GM12878 (cell line): ENCODE measurements around the gene DOK4. TPM values are rescaled to one million over a fixed set of nuclear protein-coding genes. Genes with fewer than 3 reads are reported as not detected.
A peak's percentile ranks its signal among the peaks of the same experiment; 100 is the strongest.

Experiments
- ATAC-seq: fragments of 200-7000 bp; cut with Tn5 transposase; 3 replicates; pipeline ENCODE4 v1.9.1; 2020; ENCODE audit warnings: mild to moderate bottlenecking, moderate library complexity
- BruUV-seq: library from RNA; stranded (reverse); fragments of 400-500 nt; replicated peaks from 2 replicates; lab custom pipeline; 2021; lab: Mats Ljungman, UMichigan
- CTCF ChIA-PET: fragments of 300-600 bp; sonication (Branson Sonifier 250); formaldehyde crosslinking; extraction: SDS; loops from one replicate; lab custom pipeline; 2021; ENCODE audit warnings: inconsistent platforms; lab: Yijun Ruan, JAX
- POLR2A ChIA-PET: fragments of 350-600 bp; formaldehyde crosslinking; extraction: SDS; loops from one replicate; lab custom pipeline; 2021; ENCODE audit warnings: inconsistent platforms; lab: Charles Lee
- RAD21 ChIA-PET: fragments of 300-600 bp; sonication (Branson Sonifier 250); formaldehyde crosslinking; loops from one replicate; lab custom pipeline; 2023; ENCODE audit warnings: antibody characterized with exemption; ENCODE audit not compliant: unreplicated experiment; lab: Charles Lee
- SMC1A ChIA-PET: fragments of 300-600 bp; sonication (Branson Sonifier 250); formaldehyde crosslinking; loops from one replicate; lab custom pipeline; 2023; ENCODE audit not compliant: unreplicated experiment, uncharacterized antibody; lab: Charles Lee
- DNase-seq: peaks from one replicate; pipeline ENCODE4 v3.0.0-alpha.2; 2011; ENCODE audit warnings: low read depth, low spot score
- FAIRE-seq: peaks from 3 replicates; lab custom pipeline; 2011; peaks lifted over from hg19 to GRCh38; lab: Jason Lieb, UNC
- H2AFZ ChIP-seq: 2 replicates; pipeline ENCODE4 v1.6.0; 2011; ENCODE audit warnings: low read depth, low read length, control low read depth; ENCODE audit not compliant: control insufficient read depth
- H3K27ac ChIP-seq: 2 replicates; pipeline ENCODE4 v1.5.1; 2011; ENCODE audit warnings: control low read depth; ENCODE audit not compliant: control insufficient read depth, insufficient read depth
- H3K27me3 ChIP-seq, 2 experiments: replicated peaks in 1 of 2; 2 replicates each; pipeline versions ENCODE4 v1.6.0 to v1.6.1; 2011; ENCODE audit warnings: low read length in 1 of 2; ENCODE audit not compliant: control insufficient read depth in 2 of 2, insufficient read depth in 2 of 2
- H3K36me3 ChIP-seq, 2 experiments: 2 replicates each; pipeline ENCODE4 v1.5.1; 2011; ENCODE audit warnings: low read length in 1 of 2; ENCODE audit not compliant: control insufficient read depth in 2 of 2, insufficient read depth in 2 of 2
- H3K4me1 ChIP-seq: 2 replicates; pipeline ENCODE4 v1.6.1; 2011; ENCODE audit warnings: mild to moderate bottlenecking, low read length, moderate library complexity, mixed read lengths; ENCODE audit not compliant: control insufficient read depth, insufficient read depth
- H3K4me2 ChIP-seq: 2 replicates; pipeline ENCODE4 v1.6.0; 2011; ENCODE audit warnings: control low read depth; ENCODE audit not compliant: control insufficient read depth, insufficient read depth
- H3K4me3 ChIP-seq: fragments of 200-600 bp; sonication (generic); 2 replicates; pipeline ENCODE4 v1.5.1; 2016
- H3K79me2 ChIP-seq: 2 replicates; pipeline ENCODE4 v1.6.0; 2011; ENCODE audit warnings: low read length; ENCODE audit not compliant: control insufficient read depth, insufficient read depth
- H3K9ac ChIP-seq: 2 replicates; pipeline ENCODE4 v1.8.0; 2011; ENCODE audit warnings: low read length, control low read depth, mixed read lengths; ENCODE audit not compliant: control insufficient read depth, insufficient read depth
- H3K9me3 ChIP-seq: replicated peaks from 3 replicates; pipeline ENCODE4 v1.5.1; 2011; ENCODE audit warnings: mild to moderate bottlenecking, low read length; ENCODE audit not compliant: control insufficient read depth, insufficient read depth
- H4K20me1 ChIP-seq: 2 replicates; pipeline ENCODE4 v1.6.0; 2011; ENCODE audit not compliant: control insufficient read depth, insufficient read depth
- BMI1 ChIP-seq: fragments of 450-650 bp; IDR thresholded peaks from 2 replicates; pipeline ENCODE4 v1.6.1; 2016; ENCODE audit warnings: mild to moderate bottlenecking, moderate library complexity, borderline replicate concordance
- CBX3 ChIP-seq: fragments of 200-600 bp; sonication (generic); IDR thresholded peaks from 2 replicates; pipeline ENCODE4 v1.6.1; 2016; ENCODE audit warnings: low read depth, borderline replicate concordance
- PAX5 ChIP-seq: IDR thresholded peaks from 2 replicates; pipeline ENCODE4 v1.6.1; 2011; ENCODE audit warnings: low read depth, low read length, borderline replicate concordance
- SMARCA5 ChIP-seq: fragments of 450-650 bp; IDR thresholded peaks from 2 replicates; pipeline ENCODE4 v1.6.1; 2017; ENCODE audit warnings: mild to moderate bottlenecking
- SPI1 ChIP-seq: IDR thresholded peaks from 2 replicates; pipeline ENCODE4 v1.6.1; 2011; ENCODE audit warnings: low read depth, mild to moderate bottlenecking, low read length, moderate library complexity, borderline replicate concordance; ENCODE audit not compliant: insufficient read depth
- TAF1 ChIP-seq: IDR thresholded peaks from 2 replicates; pipeline ENCODE4 v1.6.1; 2011; ENCODE audit warnings: mild to moderate bottlenecking, low read depth, low read length, borderline replicate concordance
- ZBTB4 ChIP-seq: fragments of 450-650 bp; formaldehyde crosslinking; IDR thresholded peaks from 2 replicates; pipeline ENCODE4 v1.4.0; 2022; ENCODE audit warnings: mild to moderate bottlenecking, moderate library complexity
- ZNF384 ChIP-seq: IDR thresholded peaks from 2 replicates; pipeline ENCODE4 v1.6.1; 2012; ENCODE audit warnings: low read depth, mild to moderate bottlenecking, low read length, improper control_type of control experiment, borderline replicate concordance
- WGBS: methylation state at CpG from one replicate; pipeline ENCODE4 v1.1.6; 2016; ENCODE audit warnings: low lambda C conversion rate; ENCODE audit not compliant: insufficient replicate concordance, insufficient coverage; ENCODE audit errors: missing lambda C conversion rate; 5-methylcytosine and 5-hydroxymethylcytosine counted together
- in situ Hi-C: fragments of 300-500 bp; cut with MboI; formaldehyde crosslinking; loops from 9 replicates; pipeline ENCODE4 v1.14.3; 2018; ENCODE audit warnings: mixed read lengths
- intact Hi-C: fragments of 100-400 bp; cut with micrococcal nuclease; formaldehyde crosslinking; loops from one replicate; pipeline ENCODE4 v1.14.2; 2022; ENCODE audit not compliant: unreplicated experiment
- polyA plus RNA-seq, 11 experiments: library from polyadenylated mRNA; depleted of rRNA in 4 of 11; unstranded in 6 of 11; stranded (reverse) in 5 of 11; fragments of >200 nt; fragmentation: Nextera tagmentation in 4 of 11; fragmentation: Illumina TruSeq in 1 of 11; extraction: Ambion mirVana in 4 of 11; extraction: Trizol in 1 of 11; gene quantifications; 1 replicate in 1 of 11; 2 replicates in 10 of 11; pipeline versions ENCODE4 v1.2.1 to v1.2.3, GENCODE V29; 2011 to 2016; ENCODE audit warnings: inconsistent platforms in 2 of 11, missing spikeins in 2 of 11, low read depth in 1 of 11
- total RNA-seq, 4 experiments: library from RNA; depleted of rRNA in 3 of 4; stranded (reverse); fragments of >200 nt in 3 of 4; fragmentation: Illumina TruSeq in 1 of 4; extraction: Trizol in 1 of 4; gene quantifications; 2 replicates each; pipeline versions ENCODE4 v1.2.1 to v1.2.3, GENCODE V29; 2013 to 2021

Gene DOK4
- total and polyA plus RNA-seq, 10 of the 15 experiments (the other 5 are each of a cell fraction or from before 2014, with no cell fraction given): 0.20 to 7.0 (median 2.4) TPM; not detected in 1

- no TSS peak for BruUV-seq
- CTCF ChIA-PET: interaction anchor here (0.6 to 3.8 kb wide), 17 partner anchors 8 to 225 kb away, joined by 3 to 45 read pairs (median 4); partner anchors contain the start of genes CCDC102A and POLR2C
- DNase-seq (no peak), ATAC-seq (peak; percentile 66), FAIRE-seq (peak; percentile 41)
- Histone ChIP-seq H3K27me3 (no peaks in the 10 kb centered on the region), H4K20me1 (no peaks in the 10 kb centered on the region; the same call in 1 of the 2 replicates), H3K9me3 (no peaks in the 10 kb centered on the region), H3K27ac (no peak overlapping the region), H3K36me3 (no peaks in the 10 kb centered on the region; a peak in 1 of 4 replicates), H3K79me2 (no peaks in the 10 kb centered on the region), H3K4me2 (peak overlapping the region; percentile 71), H2AFZ (no peak overlapping the region; the same call in 1 of the 2 replicates), H3K4me1 (peaks cover 12% of the 10 kb centered on the region), H3K4me3 (peak overlapping the region; percentile 19; the same call in 1 of the 2 replicates), H3K9ac (no peak overlapping the region; the same call in 1 of the 2 replicates)
- POLR2A ChIA-PET: interaction anchor here (0.5 to 1.2 kb wide), 5 partner anchors 14 to 109 kb away, joined by 3 to 9 read pairs (median 5); partner anchors contain the start of gene DOK4
- 0 out of 2 replicates have a peak, but pooled peaks have one; percentile 21 for TF ChIP-seq SMARCA5
- no peak for TF ChIP-seq BMI1
- 0 out of 2 replicates have a peak, but pooled peaks have one; percentile 2 for TF ChIP-seq TAF1
- peak; percentile 73; the same call in 1 of the 2 replicates for TF ChIP-seq PAX5
- TF ChIP-seq CBX3: no peak
- no peak for TF ChIP-seq ZBTB4 (CRISPR knock-in tag)
- TF ChIP-seq ZNF384: peak; percentile 85
- TF ChIP-seq SPI1: peak; percentile 48
- in situ Hi-C loops: no loop called here
- intact Hi-C loops: no loop called here
- SMC1A ChIA-PET: interaction anchor here (0.6 to 3.2 kb wide), 17 partner anchors 13 to 1021 kb away, joined by 3 to 32 read pairs (median 4); partner anchors contain the start of genes ADGRG5, CCDC102A, CIAPIN1 and COQ9
- RAD21 ChIA-PET: interaction anchor here (0.8 to 2.0 kb wide), 10 partner anchors 9 to 221 kb away, joined by 3 to 17 read pairs (median 4); partner anchors contain the start of gene ADGRG5
- WGBS: 29% methylated on average over 8 of the region's 8 CpGs
Observed at GRCh38 chr16:57522960-57523359, 36.7 kb upstream of the DOK4 start.
